ENCODE results near the gene ADCY10. TPM values are rescaled to one million over a fixed set of nuclear protein-coding genes. Genes with fewer than 3 reads are reported as not detected.

Gene ADCY10
- total RNA-seq, 1 experiment from 2014 or later, result 0.10 TPM

GRCh38 chr1:167924102-167924501, 10.2 kb upstream of the ADCY10 start:
- POLR2A ChIA-PET, result no interaction called here
- no peak for ATAC-seq
- BruUV-seq (replicated peaks), result no TSS peak

GRCh38 chr1:167923324-167924056, 9.6 kb upstream of the ADCY10 start:
- BruUV-seq (replicated peaks), result no TSS peak
- ATAC-seq (no peak), DNase-seq (ENCODE audit: low read depth, low spot score) (no peak)
- intact Hi-C loops (cut with micrococcal nuclease; ENCODE audit: unreplicated experiment) (no loop called here), in situ Hi-C loops (cut with HindIII; ENCODE audit: low pct_unique_long_range_greater_than_20kb, low sequenced_read_pairs) (no loop called here)
- no peaks in the 10 kb centered on the region for H3K27me3 ChIP-seq (ENCODE audit: control insufficient read depth, insufficient read depth, low read length)
- peaks cover 23% of the 10 kb centered on the region for H3K4me1 ChIP-seq (ENCODE audit: control insufficient read depth, insufficient read depth, low read length)
- no peaks in the 10 kb centered on the region for H3K9me3 ChIP-seq (ENCODE audit: control insufficient read depth, insufficient read depth, low read depth, low read length)
- no peak overlapping the region for H3K27ac ChIP-seq (ENCODE audit: low read length)
- ChIA-PET POLR2A (no interaction called here), CTCF (interaction anchor here (0.6 to 0.7 kb wide), 2 partner anchors 159 to 165 kb away, joined by 3 read pairs; no protein-coding TSS in a partner anchor)
- TF ChIP-seq REST (IDR thresholded peaks at IDR 0.05; ENCODE audit: insufficient read depth in 1 of 2, low read depth in 2 of 2, low read length in 1 of 2) (no peak), TCF7L2 (IDR thresholded peaks at IDR 0.05; ENCODE audit: low read depth, low read length) (no peak), CTCF (IDR thresholded peaks at IDR 0.05) (no peak), SIN3A (IDR thresholded peaks at IDR 0.05; ENCODE audit: borderline replicate concordance, insufficient read depth, low read depth, low read length) (no peak), POLR2AphosphoS5 (IDR thresholded peaks at IDR 0.05; ENCODE audit: low read depth, low read length) (no peak)
- H3K4me3 ChIP-seq (ENCODE audit: low read depth in 2 of 2, low read length in 2 of 2), result no peak overlapping the region
- no peaks in the 10 kb centered on the region; the same call in 1 of the 2 replicates for H3K36me3 ChIP-seq (ENCODE audit: control insufficient read depth, insufficient read depth, low read length)

More at GRCh38 chr1:167924102-167924501, 10.2 kb upstream of the ADCY10 start:
- Histone ChIP-seq H3K4me3 (ENCODE audit: low read depth in 2 of 2, low read length in 2 of 2) (no peak overlapping the region), H3K27ac (ENCODE audit: low read length) (no peak overlapping the region), H3K4me1 (ENCODE audit: control insufficient read depth, insufficient read depth, low read length) (peaks cover 26% of the 10 kb centered on the region), H3K27me3 (ENCODE audit: control insufficient read depth, insufficient read depth, low read length) (no peaks in the 10 kb centered on the region), H3K36me3 (ENCODE audit: control insufficient read depth, insufficient read depth, low read length) (no peaks in the 10 kb centered on the region; the same call in 1 of the 2 replicates), H3K9me3 (ENCODE audit: control insufficient read depth, insufficient read depth, low read depth, low read length) (no peaks in the 10 kb centered on the region)
- intact Hi-C loops (cut with micrococcal nuclease; ENCODE audit: unreplicated experiment), result no loop called here
- TF ChIP-seq TCF7L2 (IDR thresholded peaks at IDR 0.05; ENCODE audit: low read depth, low read length) (no peak), SIN3A (IDR thresholded peaks at IDR 0.05; ENCODE audit: borderline replicate concordance, insufficient read depth, low read depth, low read length) (no peak), CTCF (IDR thresholded peaks at IDR 0.05) (no peak), POLR2AphosphoS5 (IDR thresholded peaks at IDR 0.05; ENCODE audit: low read depth, low read length) (no peak), REST (IDR thresholded peaks at IDR 0.05; ENCODE audit: insufficient read depth in 1 of 2, low read depth in 2 of 2, low read length in 1 of 2) (no peak)
- in situ Hi-C loops (cut with HindIII; ENCODE audit: low pct_unique_long_range_greater_than_20kb, low sequenced_read_pairs), result no loop called here
- no peak for DNase-seq (ENCODE audit: low read depth, low spot score)
- CTCF ChIA-PET, result interaction anchor here (0.6 to 0.7 kb wide), 2 partner anchors 158 to 165 kb away, joined by 3 read pairs; no protein-coding TSS in a partner anchor
